Nephron progenitor cell (in vitro differentiated cells): ENCODE measurements around the gene SCG3.

Source experiments
- DNase-seq: peaks from one replicate; pipeline ENCODE4 v3.0.0; 2021
- H3K27ac Mint-ChIP-seq: 2 replicates; pipeline ENCODE4 v1.8.0; 2021; ENCODE audit warnings: mild to moderate bottlenecking, moderate library complexity, mixed read lengths
- H3K27me3 Mint-ChIP-seq: 2 replicates; pipeline ENCODE4 v1.8.0; 2021; ENCODE audit warnings: mild to moderate bottlenecking, low read depth, mixed read lengths; ENCODE audit not compliant: poor library complexity
- H3K36me3 Mint-ChIP-seq: 2 replicates; pipeline ENCODE4 v1.8.0; 2021; ENCODE audit warnings: low read depth, mixed read lengths
- H3K4me1 Mint-ChIP-seq: 2 replicates; pipeline ENCODE4 v1.8.0; 2021; ENCODE audit warnings: mixed read lengths
- H3K4me3 Mint-ChIP-seq: 2 replicates; pipeline ENCODE4 v1.8.0; 2021; ENCODE audit warnings: mild to moderate bottlenecking, moderate library complexity, mixed read lengths
- H3K9me3 Mint-ChIP-seq: 2 replicates; pipeline ENCODE4 v1.8.0; 2021; ENCODE audit warnings: mild to moderate bottlenecking, moderate library complexity, mixed read lengths
- CTCF ChIP-seq: fragments of 200-600 bp; sonication (generic); IDR thresholded peaks from 2 replicates; pipeline ENCODE4 v1.5.0; 2021; ENCODE audit warnings: antibody characterized with exemption

The SCG3 gene

GRCh38 chr15:51718746-51719145 lies 37.4 kb downstream of the SCG3 start:
- no peak overlapping the region for H3K27ac Mint-ChIP-seq
- DNase-seq = no peak
- H3K36me3 Mint-ChIP-seq = no peaks in the 10 kb centered on the region
- no peaks in the 10 kb centered on the region for H3K9me3 Mint-ChIP-seq
- no peak overlapping the region for H3K4me3 Mint-ChIP-seq
- TF ChIP-seq CTCF = no peak
- peaks cover 9% of the 10 kb centered on the region for H3K4me1 Mint-ChIP-seq
- no peaks in the 10 kb centered on the region for H3K27me3 Mint-ChIP-seq

GRCh38 chr15:51720201-51720995 lies 39.1 kb downstream of the SCG3 start:
- H3K36me3 Mint-ChIP-seq = no peaks in the 10 kb centered on the region
- no peak overlapping the region for H3K4me3 Mint-ChIP-seq
- peaks cover 9% of the 10 kb centered on the region for H3K4me1 Mint-ChIP-seq
- no peaks in the 10 kb centered on the region for H3K9me3 Mint-ChIP-seq
- DNase-seq = no peak
- TF ChIP-seq CTCF = no peak
- H3K27ac Mint-ChIP-seq = no peak overlapping the region
- peaks cover 3% of the 10 kb centered on the region for H3K27me3 Mint-ChIP-seq

- no peak for TF ChIP-seq CTCF
- Mint-ChIP-seq H3K4me1 (peaks cover 12% of the 10 kb centered on the region), H3K4me3 (no peak overlapping the region), H3K27me3 (peaks cover 3% of the 10 kb centered on the region), H3K9me3 (no peaks in the 10 kb centered on the region), H3K36me3 (no peaks in the 10 kb centered on the region), H3K27ac (no peak overlapping the region)
- no peak for DNase-seq
Measured at GRCh38 chr15:51721199-51721960, 40.1 kb downstream of the SCG3 start.

GRCh38 chr15:51724199-51724598 lies 42.9 kb downstream of the SCG3 start:
- Mint-ChIP-seq H3K27ac (no peak overlapping the region), H3K9me3 (no peaks in the 10 kb centered on the region), H3K27me3 (peaks cover 3% of the 10 kb centered on the region), H3K36me3 (no peaks in the 10 kb centered on the region), H3K4me3 (no peak overlapping the region), H3K4me1 (peaks cover 7% of the 10 kb centered on the region)
- DNase-seq = no peak
- no peak for TF ChIP-seq CTCF

GRCh38 chr15:51724673-51725072 lies 43.4 kb downstream of the SCG3 start:
- H3K4me3 Mint-ChIP-seq = no peak overlapping the region
- no peak for DNase-seq

More at GRCh38 chr15:51724673-51725072, 43.4 kb downstream of the SCG3 start:
- Mint-ChIP-seq H3K9me3 (no peaks in the 10 kb centered on the region), H3K27me3 (peaks cover 3% of the 10 kb centered on the region), H3K36me3 (no peaks in the 10 kb centered on the region), H3K27ac (no peak overlapping the region), H3K4me1 (peaks cover 7% of the 10 kb centered on the region)
- no peak for TF ChIP-seq CTCF
